Mucosa of rectum (tissue), 2 donors: ENCODE data around the gene GNAS.
A peak's percentile ranks its signal among the peaks of the same experiment; 100 is the strongest.

ENCODE experiments used
- H3K27ac ChIP-seq, 2 donors: one replicate each; pipeline ENCODE4 v1.7.0; 2013; ENCODE audit warnings: inconsistent platforms in 2 of 2, low read depth in 2 of 2, low read length in 2 of 2
- H3K27me3 ChIP-seq, 2 donors: one replicate each; pipeline ENCODE4 v1.7.0; 2013; ENCODE audit warnings: low read length in 2 of 2; ENCODE audit not compliant: control insufficient read depth in 2 of 2, insufficient read depth in 2 of 2
- H3K36me3 ChIP-seq, 2 donors: one replicate each; pipeline ENCODE4 v1.7.0; 2013; ENCODE audit warnings: low read length in 2 of 2; ENCODE audit not compliant: control insufficient read depth in 2 of 2, insufficient read depth in 2 of 2
- H3K4me1 ChIP-seq, 2 donors: one replicate each; pipeline ENCODE4 v1.7.0; 2013; ENCODE audit warnings: low read length in 2 of 2, mild to moderate bottlenecking in 1 of 2; ENCODE audit not compliant: control insufficient read depth in 2 of 2, insufficient read depth in 2 of 2
- H3K4me3 ChIP-seq, 2 donors: one replicate each; pipeline ENCODE4 v1.7.0; 2013; ENCODE audit warnings: low read length in 2 of 2
- H3K9ac ChIP-seq, 2 donors: one replicate each; pipeline ENCODE4 v1.7.0; 2013; ENCODE audit warnings: low read length in 2 of 2, low read depth in 1 of 2, mild to moderate bottlenecking in 1 of 2
- H3K9me3 ChIP-seq, 2 donors: one replicate each; pipeline ENCODE4 v1.7.0; 2013; ENCODE audit warnings: low read length in 2 of 2; ENCODE audit not compliant: control insufficient read depth in 2 of 2
- donor health status: healthy.
- donor health status: Normal muscosa, but diverticular disease.

Gene GNAS

GRCh38 chr20:58889334-58889760 lies 36.8 kb downstream of the GNAS start:
- Histone ChIP-seq H3K9me3 (no peaks in the 10 kb centered on the region), H3K4me3 (peak overlapping the region; percentile 75 to 80), H3K36me3 (no peaks in the 10 kb centered on the region), H3K9ac (peak overlapping the region; percentile 14 to 79), H3K27ac (peak overlapping the region; percentile 70 to 84), H3K4me1 (peaks cover 0 to 9% of the 10 kb centered on the region in 2 donors), H3K27me3 (no peaks in the 10 kb centered on the region)

GRCh38 chr20:58889798-58890517 lies 37.4 kb downstream of the GNAS start:
- Histone ChIP-seq H3K27ac (peak overlapping the region; percentile 84 to 95), H3K9me3 (no peaks in the 10 kb centered on the region), H3K4me1 (peaks cover 5 to 9% of the 10 kb centered on the region in 2 donors), H3K27me3 (no peaks in the 10 kb centered on the region), H3K4me3 (peak overlapping the region; percentile 75 to 80), H3K36me3 (no peaks in the 10 kb centered on the region), H3K9ac (peak overlapping the region; percentile 77 to 79)

GRCh38 chr20:58890518-58891085 lies 38.1 kb downstream of the GNAS start:
- H3K4me3 ChIP-seq: peak overlapping the region; percentile 75 to 80
- H3K9me3 ChIP-seq: no peaks in the 10 kb centered on the region
- peak overlapping the region; percentile 84 to 95 for H3K27ac ChIP-seq
- peaks cover 9 to 10% of the 10 kb centered on the region in 2 donors for H3K4me1 ChIP-seq
- no peaks in the 10 kb centered on the region for H3K36me3 ChIP-seq
- no peaks in the 10 kb centered on the region for H3K27me3 ChIP-seq
- H3K9ac ChIP-seq: peak overlapping the region; percentile 77 to 79

- Histone ChIP-seq H3K36me3 (no peaks in the 10 kb centered on the region), H3K9me3 (no peaks in the 10 kb centered on the region), H3K27me3 (no peaks in the 10 kb centered on the region), H3K27ac (peak overlapping the region; percentile 95), H3K9ac (peak overlapping the region in 1 of 2 donors; percentile 79), H3K4me3 (peak overlapping the region; percentile 75 to 80), H3K4me1 (peaks cover 9 to 11% of the 10 kb centered on the region in 2 donors)
These were observed 38.7 kb downstream of the GNAS start for GRCh38 chr20:58891086-58891717.

- H3K27ac ChIP-seq: peak overlapping the region; percentile 95
- H3K27me3 ChIP-seq: no peaks in the 10 kb centered on the region
- no peaks in the 10 kb centered on the region for H3K9me3 ChIP-seq
- peak overlapping the region; percentile 74 to 87 for H3K9ac ChIP-seq
- no peaks in the 10 kb centered on the region for H3K36me3 ChIP-seq
- peaks cover 9 to 11% of the 10 kb centered on the region in 2 donors for H3K4me1 ChIP-seq
- peak overlapping the region; percentile 75 to 81 for H3K4me3 ChIP-seq
These were observed 39.2 kb downstream of the GNAS start for GRCh38 chr20:58891718-58892140.

GRCh38 chr20:58892141-58892931 lies 39.8 kb downstream of the GNAS start:
- Histone ChIP-seq H3K4me3 (peak overlapping the region; percentile 75 to 81), H3K27ac (peak overlapping the region; percentile 95), H3K36me3 (no peaks in the 10 kb centered on the region), H3K9me3 (no peaks in the 10 kb centered on the region), H3K4me1 (peaks cover 9 to 11% of the 10 kb centered on the region in 2 donors), H3K27me3 (no peaks in the 10 kb centered on the region), H3K9ac (peak overlapping the region; percentile 77 to 87)

GRCh38 chr20:58892932-58893224 lies 40.4 kb downstream of the GNAS start:
- Histone ChIP-seq H3K27me3 (no peaks in the 10 kb centered on the region), H3K9ac (peak overlapping the region; percentile 77 to 87), H3K27ac (peak overlapping the region; percentile 95), H3K4me3 (peak overlapping the region; percentile 75 to 81), H3K9me3 (no peaks in the 10 kb centered on the region), H3K36me3 (no peaks in the 10 kb centered on the region), H3K4me1 (peaks cover 9 to 11% of the 10 kb centered on the region in 2 donors)

GRCh38 chr20:58893355-58894120 lies 41.0 kb downstream of the GNAS start:
- no peaks in the 10 kb centered on the region for H3K9me3 ChIP-seq
- peaks cover 9 to 11% of the 10 kb centered on the region in 2 donors for H3K4me1 ChIP-seq
- H3K36me3 ChIP-seq: peaks cover 2 to 3% of the 10 kb centered on the region in 2 donors
- no peaks in the 10 kb centered on the region for H3K27me3 ChIP-seq
- H3K9ac ChIP-seq: peak overlapping the region; percentile 19 to 77
- H3K27ac ChIP-seq: no peak overlapping the region
- H3K4me3 ChIP-seq: peak overlapping the region; percentile 23 to 81

GRCh38 chr20:58894652-58895447 lies 42.3 kb downstream of the GNAS start:
- Histone ChIP-seq H3K4me3 (peak overlapping the region in 1 of 2 donors; percentile 22), H3K4me1 (peaks cover 9 to 11% of the 10 kb centered on the region in 2 donors), H3K9me3 (no peaks in the 10 kb centered on the region)

More at GRCh38 chr20:58894652-58895447, 42.3 kb downstream of the GNAS start:
- Histone ChIP-seq H3K9ac (no peak overlapping the region), H3K27me3 (no peaks in the 10 kb centered on the region), H3K27ac (no peak overlapping the region), H3K36me3 (peaks cover 10 to 15% of the 10 kb centered on the region in 2 donors)
